GM20431 (cell line): ENCODE results near the gene CEP128.
"Not testable (repeated sequence)": the region's sequence is repeated elsewhere in the genome, so short reads cannot be mapped to it uniquely, and the experiment has no call there.

Experiments
- in situ Hi-C: fragments of 300-500 bp; cut with MseI, MboI; formaldehyde crosslinking; loops from one replicate; pipeline ENCODE4 v1.15.0; 2020; ENCODE audit warnings: low sequenced_read_pairs; ENCODE audit not compliant: unreplicated experiment

The CEP128 gene

DNA sequence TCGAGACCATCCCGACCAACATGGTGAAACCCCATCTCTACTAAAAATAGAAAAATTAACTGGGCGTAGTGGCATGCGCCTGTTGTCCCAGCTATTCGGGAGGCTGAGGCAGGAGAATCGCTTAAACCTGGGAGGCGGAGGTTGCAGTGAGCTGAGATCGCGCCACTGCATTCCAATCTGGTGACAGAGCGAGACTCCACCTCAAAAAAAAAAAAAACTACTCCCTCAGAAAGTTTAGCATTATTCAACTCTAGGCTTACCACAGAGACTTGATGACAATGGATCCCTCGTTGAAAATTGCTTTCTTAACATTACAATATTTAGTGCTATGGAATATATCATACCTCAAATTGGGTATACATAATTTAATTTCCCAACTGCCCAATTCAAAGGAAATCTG, 29.5 kb downstream of the CEP128 start:
- in situ Hi-C loops, result not testable (repeated sequence)

DNA sequence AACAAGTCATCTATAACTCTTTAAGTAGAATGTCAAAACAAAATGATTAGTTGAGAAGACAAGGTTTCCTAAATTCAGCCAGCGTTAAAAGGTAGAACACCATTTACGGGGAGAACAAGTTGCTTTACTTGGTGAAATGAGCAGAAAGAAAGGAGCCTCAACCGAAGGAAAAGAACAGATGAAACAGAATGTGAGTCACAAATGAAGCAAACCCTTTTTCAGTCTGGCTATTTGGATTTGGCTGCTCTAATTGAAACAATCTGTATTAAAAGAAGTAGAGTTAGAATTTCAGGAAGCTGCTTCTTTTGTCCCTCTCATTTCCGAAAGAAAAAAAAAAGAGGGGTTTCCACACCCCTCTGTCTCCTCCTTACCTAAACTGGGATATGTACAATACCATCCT, 34.6 kb downstream of the CEP128 start:
- in situ Hi-C loops, result no loop called here

DNA sequence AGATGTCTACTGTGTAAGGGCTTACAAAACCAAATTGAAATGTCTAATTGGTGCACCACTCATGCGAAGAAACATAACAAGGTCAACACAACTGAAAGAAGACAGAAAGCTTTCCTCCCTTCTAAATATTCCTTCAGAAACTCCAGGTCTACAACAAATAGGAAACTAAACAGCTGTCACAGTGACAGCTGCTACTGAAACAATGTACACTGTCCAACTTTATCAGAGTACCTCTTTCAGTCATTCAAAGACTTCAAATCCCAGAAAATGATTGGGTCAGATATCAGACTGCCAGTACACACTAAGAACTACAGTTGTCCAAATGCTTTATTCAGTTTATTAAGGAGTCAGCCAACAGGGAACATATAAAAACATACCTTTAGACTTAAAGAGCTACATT, 35.2 kb downstream of the CEP128 start:
- in situ Hi-C loops, result no loop called here

DNA sequence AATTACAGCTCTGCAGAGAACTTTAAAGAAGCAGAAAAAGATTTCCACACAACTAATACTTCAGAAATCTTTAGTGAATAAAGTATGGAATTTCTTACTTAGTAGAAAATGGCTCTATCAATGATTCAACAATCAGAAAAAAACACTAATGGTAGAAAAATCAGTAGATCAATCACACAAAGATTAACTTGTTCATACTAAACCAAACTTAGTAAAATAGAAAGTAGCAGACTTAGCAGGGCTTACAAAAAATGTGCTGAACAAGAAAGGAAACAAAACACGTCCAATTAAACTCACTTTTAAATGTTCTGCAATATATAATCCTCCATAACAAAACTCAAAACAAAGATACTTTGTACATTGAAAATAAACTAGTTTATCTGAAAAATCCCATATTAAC, 38.9 kb downstream of the CEP128 start:
- in situ Hi-C loops, result no loop called here

DNA sequence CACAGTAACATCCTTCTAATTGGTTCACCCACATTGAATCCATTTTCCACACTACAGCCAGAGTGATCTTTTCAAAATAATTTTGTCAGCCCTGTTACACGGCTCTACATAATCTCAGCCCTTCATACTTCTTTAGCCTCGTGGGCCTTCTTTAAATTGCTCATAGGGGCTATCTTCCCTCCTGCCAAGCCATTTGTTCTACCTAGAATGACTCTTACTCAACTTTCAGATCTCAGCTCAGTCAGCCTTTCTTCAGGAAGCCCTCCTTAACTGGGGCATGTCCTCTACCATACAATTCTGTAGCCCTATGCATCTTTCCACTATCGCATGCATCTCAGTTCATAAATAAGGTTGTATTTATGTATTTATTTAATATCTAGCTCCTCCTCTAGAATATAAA, 39.7 kb downstream of the CEP128 start:
- in situ Hi-C loops, result no loop called here

DNA sequence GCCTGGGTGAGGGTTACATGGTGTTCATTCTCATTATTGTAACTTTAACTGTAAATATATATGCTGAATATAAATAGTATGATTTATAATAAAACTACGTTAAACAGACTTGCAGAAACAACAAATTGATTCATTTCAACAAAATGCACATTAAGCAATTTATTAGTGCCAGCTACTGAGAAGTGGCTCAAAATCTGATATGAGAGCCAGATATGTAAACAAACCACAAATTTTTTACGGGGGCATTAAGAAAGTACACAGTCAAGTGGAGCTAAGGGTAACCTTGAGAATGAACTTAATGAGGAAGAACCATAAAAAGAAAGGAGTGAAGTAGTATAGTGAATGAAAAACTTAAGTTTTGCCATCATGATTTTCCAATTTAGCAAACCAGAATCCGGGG, 40.3 kb downstream of the CEP128 start:
- in situ Hi-C loops, result no loop called here

DNA sequence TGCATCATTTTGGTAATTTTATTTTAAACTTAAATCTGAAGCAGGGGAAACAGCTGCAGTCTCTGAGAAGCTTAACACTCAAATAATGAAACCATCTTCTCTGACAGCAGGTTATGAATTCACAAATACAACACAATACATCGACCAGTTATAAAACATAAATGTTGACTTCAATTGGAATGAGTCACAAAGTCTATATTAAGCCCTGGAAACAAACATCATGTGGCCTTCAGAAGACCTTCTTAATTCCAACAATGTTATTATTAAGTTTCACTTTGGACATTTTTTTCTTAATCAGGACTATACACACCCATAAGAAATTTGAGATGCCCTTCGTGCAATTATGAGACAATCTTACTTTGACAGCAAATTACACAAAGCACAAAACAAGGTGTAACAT, 68.9 kb downstream of the CEP128 start:
- in situ Hi-C loops, result loop anchor here (25.0 kb wide), 1 partner anchor 810 kb away; no protein-coding TSS in a partner anchor

DNA sequence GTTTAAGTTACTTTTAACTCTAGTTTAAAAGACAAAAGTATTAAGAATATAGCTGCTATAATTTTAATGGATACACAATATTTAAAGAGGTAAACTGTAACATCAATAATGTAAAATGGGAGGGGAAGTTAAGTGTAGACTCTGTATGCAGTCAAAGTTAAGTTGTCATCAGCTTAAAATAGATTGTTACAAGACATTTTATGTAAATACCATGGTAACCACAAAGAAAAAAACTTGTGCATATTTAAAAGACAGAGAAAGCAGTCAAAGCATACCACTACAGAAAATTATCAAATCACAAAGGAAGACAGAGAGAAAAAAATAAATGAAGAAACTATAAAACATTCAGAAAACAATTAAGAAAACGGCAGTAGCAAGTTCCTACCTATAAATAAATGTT, 73.3 kb downstream of the CEP128 start:
- in situ Hi-C loops, result loop anchor here (25.0 kb wide), 1 partner anchor 806 kb away; no protein-coding TSS in a partner anchor

DNA sequence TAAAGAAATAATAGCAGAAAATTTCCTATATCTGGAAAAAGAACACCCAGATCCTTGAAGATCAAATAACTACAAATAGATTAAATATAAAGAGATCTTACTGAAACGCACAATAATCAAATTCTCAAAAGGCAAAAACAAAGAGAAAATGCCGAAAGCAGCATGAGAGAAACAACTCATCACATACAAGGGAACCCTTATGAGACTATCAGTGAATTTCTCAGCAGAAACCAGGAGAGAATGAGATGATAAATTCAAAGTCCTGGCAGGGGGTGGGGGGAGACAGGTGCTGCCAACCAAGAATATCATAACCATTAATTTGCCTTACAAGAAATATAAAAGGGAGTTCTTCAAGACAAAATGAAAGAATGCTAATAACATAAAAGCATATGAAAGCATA, 73.7 kb downstream of the CEP128 start:
- in situ Hi-C loops, result loop anchor here (25.0 kb wide), 1 partner anchor 805 kb away; no protein-coding TSS in a partner anchor

DNA sequence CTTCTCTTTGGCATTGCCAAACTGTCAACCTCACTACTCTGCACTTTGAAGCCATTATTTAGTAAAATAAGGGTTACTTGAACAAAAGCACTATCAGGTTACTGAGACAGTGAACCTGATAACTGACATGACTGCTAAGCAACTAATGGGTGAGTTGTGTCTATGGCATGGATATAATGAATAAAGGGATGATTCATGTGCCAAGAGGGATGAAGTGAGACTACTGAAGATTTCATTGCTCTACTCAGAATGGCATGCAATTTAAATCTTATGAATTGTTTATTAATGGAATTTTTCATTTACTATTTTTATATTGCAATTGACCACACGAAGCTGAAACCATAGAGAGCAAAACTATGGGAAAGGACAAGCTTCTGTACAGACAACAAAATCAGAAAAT, 74.4 kb downstream of the CEP128 start:
- in situ Hi-C loops, result loop anchor here (25.0 kb wide), 1 partner anchor 805 kb away; no protein-coding TSS in a partner anchor

DNA sequence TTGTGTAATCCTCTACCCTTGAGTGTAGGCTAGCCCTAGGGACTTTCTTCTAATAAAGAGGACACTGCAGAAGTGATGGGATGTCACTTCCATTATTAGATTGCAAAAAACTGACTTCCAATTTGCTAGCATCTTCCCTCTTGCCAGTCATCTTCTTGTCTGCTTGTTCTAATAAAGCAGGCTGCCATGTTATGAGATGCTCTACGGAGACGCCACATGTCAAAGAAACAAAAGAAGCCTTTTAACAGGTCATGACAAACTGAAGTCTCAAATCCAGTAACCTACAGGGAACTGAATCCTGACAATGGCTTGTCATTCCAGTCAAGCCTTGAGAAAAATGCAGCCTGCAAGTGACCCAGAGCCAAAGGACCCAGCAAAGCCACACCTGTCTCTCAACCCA, 76.0 kb downstream of the CEP128 start:
- in situ Hi-C loops, result loop anchor here (25.0 kb wide), 1 partner anchor 803 kb away; no protein-coding TSS in a partner anchor

DNA sequence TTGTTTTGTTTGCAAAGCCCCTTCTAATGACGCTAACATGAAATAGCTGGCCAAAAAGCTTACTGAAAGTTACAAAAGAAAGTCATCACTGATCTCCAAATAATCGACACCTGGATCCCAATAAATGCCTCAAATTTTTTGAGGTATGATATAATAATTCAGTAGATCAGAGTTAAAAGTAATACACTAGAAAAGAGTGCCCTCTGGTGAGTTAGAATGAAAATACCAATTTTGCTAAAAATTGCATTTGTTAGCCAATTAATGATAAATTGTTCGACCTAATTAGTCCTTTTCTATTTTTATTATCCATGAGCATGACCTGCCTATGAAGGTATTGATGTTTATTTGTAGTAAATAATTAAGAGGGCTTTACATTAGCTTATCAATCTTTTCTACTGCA, 78.6 kb downstream of the CEP128 start:
- in situ Hi-C loops, result loop anchor here (25.0 kb wide), 1 partner anchor 801 kb away; no protein-coding TSS in a partner anchor

DNA sequence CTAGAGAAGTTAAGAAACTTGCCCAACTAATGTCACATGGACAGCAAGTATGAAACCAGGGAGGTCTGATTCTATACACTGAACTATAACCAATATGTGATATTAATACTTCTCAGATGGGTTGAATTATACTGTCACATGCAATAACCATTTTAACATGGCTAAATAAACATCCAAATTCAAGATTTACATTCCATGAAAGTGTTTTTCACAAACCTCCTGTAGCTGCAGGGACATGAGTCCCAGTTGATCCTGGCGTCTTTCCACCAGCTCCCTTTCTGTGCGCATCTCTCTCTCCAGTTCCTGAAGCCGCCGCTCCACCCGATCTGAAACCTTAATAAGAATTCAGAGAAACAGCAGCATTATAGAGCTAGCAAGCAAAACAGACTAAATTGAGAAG, 79.0 kb downstream of the CEP128 start:
- in situ Hi-C loops, result loop anchor here (25.0 kb wide), 1 partner anchor 800 kb away; no protein-coding TSS in a partner anchor

DNA sequence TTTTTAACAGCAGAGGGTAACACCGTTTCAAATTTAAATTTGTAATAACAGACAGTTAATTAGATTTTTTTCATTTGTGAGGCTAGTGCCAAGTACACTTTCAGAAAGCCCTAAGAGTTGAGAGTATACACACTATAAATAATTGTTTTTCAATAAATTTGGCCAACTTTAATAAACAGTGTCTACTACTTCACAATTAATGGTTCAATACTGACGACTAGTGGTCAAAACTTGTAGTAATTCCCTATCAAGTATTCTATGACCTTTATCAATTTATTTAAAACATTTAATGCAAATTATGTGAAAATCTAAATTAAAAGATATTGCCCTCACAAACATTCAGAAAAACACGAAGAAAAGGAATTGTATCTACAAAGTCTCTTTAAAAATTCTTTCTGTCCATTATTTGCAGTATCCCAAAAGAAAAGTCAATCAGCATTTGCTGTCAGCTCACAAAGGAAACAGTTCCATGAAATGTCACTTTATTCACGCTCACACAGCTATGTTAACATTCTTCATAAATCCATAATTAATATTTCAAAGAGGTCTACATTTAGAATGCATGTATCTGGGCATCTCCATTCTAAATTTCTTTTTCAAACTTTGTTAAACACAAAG, 91.2 kb downstream of the CEP128 start:
- in situ Hi-C loops, result loop anchor here (25.0 kb wide), 1 partner anchor 788 kb away; no protein-coding TSS in a partner anchor

DNA sequence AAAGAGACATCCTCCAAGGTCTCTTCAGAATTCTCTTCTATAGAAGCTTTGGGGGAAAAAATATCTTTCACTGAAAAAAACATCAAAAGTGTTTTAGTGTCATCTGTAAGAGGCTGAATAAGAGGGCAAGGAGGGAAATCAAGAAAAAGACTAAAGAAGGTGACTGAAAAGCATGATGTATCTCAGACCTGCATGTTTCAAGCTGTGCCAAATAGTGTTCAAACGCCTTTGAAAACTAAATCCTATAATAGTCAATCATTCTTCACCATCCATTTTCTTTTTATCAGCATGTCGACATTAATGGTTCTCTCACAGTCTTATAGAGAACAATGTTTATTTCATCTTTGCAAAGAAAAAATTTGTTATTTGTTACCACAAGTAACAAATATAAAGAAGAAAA, 94.5 kb downstream of the CEP128 start:
- in situ Hi-C loops, result loop anchor here (25.0 kb wide), 1 partner anchor 635 kb away; the partner anchor contains the start of gene DIO2

DNA sequence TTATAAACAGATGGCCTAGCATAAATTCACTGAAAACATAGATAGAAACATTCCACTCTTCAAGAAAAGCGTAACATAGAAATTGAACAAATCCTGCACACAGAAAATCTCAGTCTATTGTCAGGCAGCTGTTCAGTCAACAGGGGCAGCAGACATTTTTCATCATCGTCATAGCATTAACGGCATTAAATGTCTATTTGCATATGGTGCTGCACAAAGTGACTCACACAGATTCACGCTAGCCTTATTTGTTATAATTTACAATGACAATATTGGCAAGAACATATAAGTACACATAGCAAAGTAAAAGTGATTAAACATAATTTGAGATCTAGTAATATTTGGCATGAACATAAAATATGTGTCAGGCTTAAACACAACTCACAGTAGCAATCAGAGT, 95.7 kb downstream of the CEP128 start:
- in situ Hi-C loops, result loop anchor here (25.0 kb wide), 1 partner anchor 634 kb away; the partner anchor contains the start of gene DIO2

DNA sequence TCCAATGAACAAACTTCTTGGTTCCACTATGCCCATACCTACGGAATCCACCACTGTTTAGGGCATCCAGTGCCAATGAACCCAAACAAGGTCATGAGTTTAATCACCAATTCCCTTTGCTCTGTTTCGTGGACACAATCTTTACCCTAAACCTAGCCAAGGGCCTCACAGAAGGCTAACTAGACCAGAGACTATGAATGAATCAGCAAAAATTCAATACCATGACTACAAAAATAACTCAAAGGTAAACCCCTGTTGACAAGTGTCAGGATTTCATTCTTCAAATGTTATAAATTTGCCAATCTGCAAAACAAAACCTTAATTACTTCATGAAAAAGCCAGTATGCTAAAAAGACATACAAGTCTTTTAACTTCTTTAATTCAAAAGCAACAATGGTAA, 96.7 kb downstream of the CEP128 start:
- in situ Hi-C loops, result loop anchor here (25.0 kb wide), 1 partner anchor 633 kb away; the partner anchor contains the start of gene DIO2

DNA sequence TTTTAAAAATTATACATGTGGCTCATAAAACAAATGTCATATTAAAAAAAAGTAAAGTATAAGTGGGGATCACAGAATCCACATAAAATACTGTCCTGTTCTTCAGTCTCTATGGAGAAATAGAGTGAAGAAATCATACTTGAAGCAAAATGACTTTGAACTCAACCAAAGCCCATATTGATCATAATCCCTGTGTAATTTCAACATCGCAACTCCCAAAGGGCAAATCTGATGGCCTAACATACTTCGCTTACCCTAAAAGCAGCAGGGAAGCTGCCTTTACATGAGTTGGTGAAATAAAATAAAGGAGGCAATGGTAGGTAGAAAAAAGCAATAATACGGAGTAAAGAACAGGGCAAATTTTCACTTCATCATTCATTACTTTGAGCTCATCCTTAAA, 101.8 kb downstream of the CEP128 start:
- in situ Hi-C loops, result loop anchor here (25.0 kb wide), 1 partner anchor 627 kb away; the partner anchor contains the start of gene DIO2

DNA sequence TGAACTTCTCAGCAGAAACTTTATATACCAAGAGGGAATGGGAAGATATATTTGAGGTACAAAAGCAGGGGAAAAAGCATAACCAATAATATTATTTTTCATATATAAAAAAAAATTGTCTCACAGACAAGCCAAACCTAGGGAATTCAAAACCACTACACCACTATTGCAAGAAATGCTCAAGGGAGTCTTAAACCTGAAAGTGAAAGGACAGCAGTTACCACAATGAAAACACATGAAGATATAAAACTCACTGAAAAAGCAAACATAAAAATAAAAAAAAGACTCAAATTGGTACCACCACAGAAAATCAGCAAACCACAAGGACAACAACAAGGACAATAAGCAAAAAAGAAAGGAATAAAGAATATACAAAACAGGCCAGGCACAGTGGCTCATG, 131.9 kb downstream of the CEP128 start:
- in situ Hi-C loops, result no loop called here

DNA sequence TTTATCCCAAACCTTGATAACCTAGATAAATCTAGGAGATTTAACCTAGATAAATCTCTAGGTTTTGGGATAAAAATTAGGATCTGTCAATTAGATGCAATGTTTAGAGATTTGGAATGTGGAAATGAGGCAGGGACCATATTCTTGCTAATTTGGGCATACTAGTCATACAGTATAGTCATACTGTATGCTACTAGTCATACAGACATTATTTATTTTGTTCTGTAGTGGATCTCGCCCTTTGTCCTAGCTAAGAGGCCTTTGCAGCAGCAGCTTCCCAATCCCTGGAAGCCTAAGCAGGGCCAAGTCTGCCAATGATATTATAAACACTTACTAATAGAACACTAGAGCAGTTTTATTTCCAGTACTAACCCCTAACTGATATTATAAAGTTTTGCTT, 136.4 kb downstream of the CEP128 start:
- in situ Hi-C loops, result no loop called here

DNA sequence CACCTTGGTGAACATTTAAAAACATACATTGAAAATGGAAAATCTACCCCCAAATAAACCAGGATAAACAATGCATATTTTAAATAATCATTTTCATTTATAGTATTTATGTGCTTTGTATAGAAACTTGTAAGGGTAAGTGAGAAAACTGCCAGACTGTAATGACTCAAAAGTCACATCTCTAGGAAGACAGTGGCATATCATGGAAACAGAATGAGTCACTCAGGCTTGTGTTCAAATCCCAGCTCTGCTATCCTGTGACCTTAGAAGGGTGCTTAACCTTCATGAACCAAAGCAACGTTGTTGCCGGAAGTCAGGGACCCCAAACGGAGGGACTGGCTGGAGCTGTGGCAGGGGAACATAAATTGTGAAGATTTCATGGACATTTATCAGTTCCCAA, 142.7 kb downstream of the CEP128 start:
- in situ Hi-C loops, result no loop called here

DNA sequence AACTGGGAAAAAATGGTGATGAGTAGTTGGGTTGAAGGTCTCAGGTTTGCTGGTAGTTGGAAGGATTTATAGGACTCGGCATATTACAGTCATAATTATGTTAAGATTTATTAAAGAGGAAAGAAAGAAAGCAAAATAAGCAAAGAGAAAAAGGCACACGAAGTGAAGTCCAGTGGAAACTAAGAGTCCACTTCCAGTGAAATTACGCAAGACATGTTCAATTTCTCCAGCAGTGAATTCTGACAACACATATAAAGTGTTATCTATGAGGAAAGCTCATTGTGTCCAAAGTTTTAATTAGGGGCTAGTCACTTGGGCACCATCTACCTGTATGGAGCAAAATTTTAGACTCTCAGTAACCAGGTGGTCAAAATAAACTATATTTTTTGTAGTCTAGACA, 143.3 kb downstream of the CEP128 start:
- in situ Hi-C loops, result no loop called here
